ENCODE results near the gene GNA12. TPM values are rescaled to one million over a fixed set of nuclear protein-coding genes. Genes with fewer than 3 reads are reported as not detected.

Gene GNA12
- polyA plus RNA-seq, 1 donor (not counting 4 experiments of a cell fraction or from before 2014, with no cell fraction given) = 35.5 TPM

GRCh38 chr7:2818653-2819052, 25.5 kb downstream of the GNA12 start:
- H3K27me3 ChIP-seq (ENCODE audit: control insufficient read depth, extremely low read depth, insufficient read depth, low read length) = no peaks in the 10 kb centered on the region
- no peak overlapping the region for H2AFZ ChIP-seq (ENCODE audit: control insufficient read depth, low read length)
- no peak overlapping the region for H3K4me3 ChIP-seq (ENCODE audit: control insufficient read depth in 2 of 3, extremely low read depth in 1 of 3, insufficient read depth in 2 of 3, low read depth in 1 of 3, low read length in 3 of 3)
- H3K9ac ChIP-seq (ENCODE audit: control insufficient read depth, extremely low read depth, insufficient read depth, low read length) = no peak overlapping the region
- no peak for DNase-seq (ENCODE audit: low read depth, low spot score)
- peaks cover 68% of the 10 kb centered on the region for H3K79me2 ChIP-seq (ENCODE audit: control insufficient read depth, insufficient read depth, low read length)
- no peak overlapping the region for H3K4me2 ChIP-seq (ENCODE audit: control insufficient read depth, extremely low read depth, insufficient read depth, low read depth, low read length)
- H3K9me1 ChIP-seq (ENCODE audit: control insufficient read depth, extremely low read depth, insufficient read depth, low read length) = no peaks in the 10 kb centered on the region
- H3K36me3 ChIP-seq (ENCODE audit: control insufficient read depth in 2 of 2, extremely low read depth in 1 of 2, insufficient read depth in 2 of 2, low read length in 2 of 2) = no peaks in the 10 kb centered on the region
- H3K4me1 ChIP-seq (ENCODE audit: control insufficient read depth, extremely low read depth, insufficient read depth, low read length) = peaks cover 46% of the 10 kb centered on the region
- dilution Hi-C loops (cut with MboI; ENCODE audit: extremely low pct_ligation_motif_present, low sequenced_read_pairs) = no loop called here
- TF ChIP-seq EZH2 (IDR thresholded peaks at IDR 0.05; ENCODE audit: low read length) = no peak
- no peak for TF ChIP-seq CTCF (optimal IDR thresholded peaks at IDR 0.05 in 1 of 3, IDR thresholded peaks at IDR 0.05 in 1 of 3, conservative IDR thresholded peaks at IDR 0.05 in 1 of 3; ENCODE audit: extremely low read depth in 1 of 3, insufficient read depth in 2 of 3, low read length in 3 of 3)
- no peaks in the 10 kb centered on the region for H4K20me1 ChIP-seq (ENCODE audit: control insufficient read depth, extremely low read depth, insufficient read depth, low read length)
- H3K27ac ChIP-seq (ENCODE audit: control insufficient read depth, insufficient read depth, low read length) = no peak overlapping the region
- FAIRE-seq = no peak
- H3K9me3 ChIP-seq (ENCODE audit: control insufficient read depth, low read depth, low read length) = no peaks in the 10 kb centered on the region

DNA sequence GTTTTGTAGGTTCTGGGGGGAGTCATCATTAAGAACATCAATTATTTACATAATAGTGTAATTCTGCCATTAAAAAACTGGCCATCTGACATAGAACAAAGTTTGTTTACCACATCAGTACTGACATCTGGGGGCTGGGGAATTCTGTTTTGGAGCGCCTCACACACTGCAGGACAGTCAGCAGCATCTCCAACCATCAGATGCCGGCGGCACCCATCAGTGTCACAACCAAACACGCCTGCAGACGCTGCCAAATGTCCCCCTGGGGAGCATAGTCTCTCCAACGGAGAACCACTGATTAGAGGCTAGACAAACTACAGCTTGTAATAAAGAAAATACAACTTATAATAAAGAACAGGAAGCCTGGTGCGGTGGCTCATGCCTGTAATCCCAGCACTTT, 26.0 kb downstream of the GNA12 start:
- Histone ChIP-seq H3K27ac (ENCODE audit: control insufficient read depth, insufficient read depth, low read length) (no peak overlapping the region), H3K4me3 (ENCODE audit: control insufficient read depth in 2 of 3, extremely low read depth in 1 of 3, insufficient read depth in 2 of 3, low read depth in 1 of 3, low read length in 3 of 3) (no peak overlapping the region), H3K9me3 (ENCODE audit: control insufficient read depth, low read depth, low read length) (no peaks in the 10 kb centered on the region), H3K9ac (ENCODE audit: control insufficient read depth, extremely low read depth, insufficient read depth, low read length) (no peak overlapping the region), H3K79me2 (ENCODE audit: control insufficient read depth, insufficient read depth, low read length) (peaks cover 69% of the 10 kb centered on the region), H3K27me3 (ENCODE audit: control insufficient read depth, extremely low read depth, insufficient read depth, low read length) (no peaks in the 10 kb centered on the region), H3K36me3 (ENCODE audit: control insufficient read depth in 2 of 2, extremely low read depth in 1 of 2, insufficient read depth in 2 of 2, low read length in 2 of 2) (peaks cover 0 to 2% of the 10 kb centered on the region in 2 experiments), H4K20me1 (ENCODE audit: control insufficient read depth, extremely low read depth, insufficient read depth, low read length) (no peaks in the 10 kb centered on the region), H3K4me1 (ENCODE audit: control insufficient read depth, extremely low read depth, insufficient read depth, low read length) (peaks cover 42% of the 10 kb centered on the region), H3K4me2 (ENCODE audit: control insufficient read depth, extremely low read depth, insufficient read depth, low read depth, low read length) (no peak overlapping the region), H2AFZ (ENCODE audit: control insufficient read depth, low read length) (no peak overlapping the region), H3K9me1 (ENCODE audit: control insufficient read depth, extremely low read depth, insufficient read depth, low read length) (no peaks in the 10 kb centered on the region)
- DNase-seq (ENCODE audit: low read depth, low spot score) (no peak), FAIRE-seq (no peak)
- TF ChIP-seq CTCF (optimal IDR thresholded peaks at IDR 0.05 in 1 of 3, IDR thresholded peaks at IDR 0.05 in 1 of 3, conservative IDR thresholded peaks at IDR 0.05 in 1 of 3; ENCODE audit: extremely low read depth in 1 of 3, insufficient read depth in 2 of 3, low read length in 3 of 3) = no peak
- dilution Hi-C loops (cut with MboI; ENCODE audit: extremely low pct_ligation_motif_present, low sequenced_read_pairs) = no loop called here

Measured in keratinocyte (primary cell).